Superior temporal gyrus (tissue), 1 donor: ENCODE results near the gene EIF2A.
"Not testable (repeated sequence)": the region's sequence is repeated elsewhere in the genome, so short reads cannot be mapped to it uniquely, and the experiment has no call there.

Experiments
- DNase-seq: peaks from one replicate; pipeline ENCODE4 v3.0.0-alpha.2; 2016; ENCODE audit errors: extremely low spot score

The EIF2A gene

DNA sequence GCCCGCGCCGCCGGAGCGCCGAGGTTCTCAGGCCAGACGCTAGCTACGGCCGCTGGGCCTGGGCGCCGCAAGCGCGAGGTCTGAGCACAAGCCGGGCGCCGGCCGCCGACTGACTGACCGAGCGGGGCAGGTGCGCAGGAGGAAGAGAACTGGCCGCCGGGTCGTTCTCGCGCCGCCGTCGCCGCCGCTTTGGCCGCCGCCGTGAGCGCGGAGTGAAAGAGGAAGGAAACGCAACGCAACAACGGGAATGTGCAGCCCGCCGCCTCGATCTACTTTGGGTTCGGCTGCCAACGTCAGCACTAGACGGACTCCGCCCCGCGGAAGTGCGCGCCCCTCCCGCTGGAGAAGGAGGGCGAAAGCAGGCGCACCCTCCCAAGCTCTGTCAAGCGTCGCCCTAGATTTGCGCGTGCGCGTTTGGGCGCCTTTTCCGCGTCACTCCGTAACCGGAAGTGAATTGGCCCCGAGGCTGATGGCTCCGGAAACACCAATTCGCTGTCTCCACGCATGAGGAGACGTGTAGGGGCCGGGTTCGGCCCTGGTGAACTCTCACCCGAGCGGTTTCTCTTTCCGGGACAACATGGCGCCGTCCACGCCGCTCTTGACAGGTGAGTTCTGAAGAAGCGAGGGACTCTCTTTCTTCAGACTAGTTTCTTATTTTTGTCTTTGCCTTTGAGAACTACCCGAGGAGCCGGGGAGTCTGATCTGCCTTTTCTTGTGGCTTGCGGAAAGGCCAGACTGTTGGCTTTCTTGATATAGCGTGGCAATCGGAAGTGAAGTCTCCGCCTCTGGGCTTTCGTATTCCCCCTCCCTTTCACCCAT, at the start of gene EIF2A, which contains the start of gene SERP1:
TSS of gene EIF2A (plus strand) at position 562 of the 819 bp plus-strand sequence. CDS start at position 578, 16 bp downstream.
TSS of gene SERP1 (minus strand) at position 271 of the 819 bp plus-strand sequence. CDS start 361 bp downstream, outside the sequence.
- DNase-seq = peak; percentile 100

DNA sequence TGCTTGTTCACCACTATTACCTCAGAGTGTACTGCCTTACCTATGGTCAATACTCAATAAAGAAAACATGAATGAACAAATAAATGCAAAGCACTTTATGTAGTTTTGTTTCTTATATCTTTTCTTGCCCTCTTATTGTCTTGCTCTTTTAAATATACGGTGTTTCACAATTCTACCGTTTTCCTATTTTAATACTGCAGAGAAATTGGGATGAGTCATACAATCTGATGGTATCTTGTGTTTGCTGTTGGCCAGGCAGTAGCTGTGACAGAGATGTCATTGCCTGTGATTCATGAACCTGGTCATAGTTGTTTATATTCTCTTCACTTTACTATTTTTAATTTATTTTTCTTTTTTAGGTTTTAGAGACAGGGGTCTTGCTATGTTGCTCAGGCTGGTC, 48.6 kb upstream of the EIF2A start:
- DNase-seq = no peak

DNA sequence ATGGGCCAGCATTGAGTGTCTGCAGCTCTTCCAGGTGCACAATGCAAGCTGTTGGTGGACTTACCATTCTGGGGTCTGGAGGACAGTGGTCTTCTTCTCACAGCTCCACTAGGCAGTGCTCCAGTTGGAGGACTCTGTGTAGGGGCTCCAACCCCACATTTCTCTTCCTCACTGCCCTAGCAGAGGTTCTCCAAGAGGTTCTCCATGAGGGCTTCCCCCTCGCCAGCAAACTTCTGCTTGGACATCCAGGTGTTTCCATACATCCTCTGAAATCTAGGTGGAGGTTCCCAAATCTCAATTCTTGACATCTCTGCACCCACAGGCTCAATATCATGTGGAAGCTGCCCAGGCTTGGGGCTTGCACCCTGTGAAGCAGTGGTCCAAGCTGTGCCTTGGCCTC, 45.6 kb upstream of the EIF2A start:
- not testable (repeated sequence) for DNase-seq

GRCh38 chr3:150503402-150504099, 43.0 kb upstream of the EIF2A start:
- DNase-seq = no peak

DNA sequence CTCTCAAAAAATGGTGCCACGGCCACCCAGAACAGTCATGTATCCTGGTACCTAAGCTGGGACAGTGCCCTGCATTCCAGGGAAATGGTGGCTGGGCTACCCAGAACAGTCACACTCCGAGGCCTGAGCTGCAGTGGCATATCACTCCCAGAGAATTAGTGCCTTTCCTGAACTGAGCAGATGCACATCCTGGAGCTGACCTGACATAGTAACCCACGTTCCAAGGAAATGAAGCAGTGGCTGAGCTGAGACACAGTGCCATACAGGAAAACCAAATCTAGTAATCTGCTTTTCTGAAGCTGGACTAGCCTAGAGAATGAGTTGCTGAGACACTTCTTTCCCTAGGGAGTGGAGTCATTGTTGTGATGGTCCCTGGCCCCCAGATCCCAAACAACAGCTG, 42.1 kb upstream of the EIF2A start:
- no peak for DNase-seq

- DNase-seq = no peak
Measured at GRCh38 chr3:150508401-150508800, 38.2 kb upstream of the EIF2A start.

GRCh38 chr3:150509780-150510179, 36.8 kb upstream of the EIF2A start:
- no peak for DNase-seq

- DNase-seq = no peak
Measured at GRCh38 chr3:150511122-150511821, 35.3 kb upstream of the EIF2A start.

- DNase-seq = no peak
Measured at GRCh38 chr3:150515210-150515609, 31.4 kb upstream of the EIF2A start.

DNA sequence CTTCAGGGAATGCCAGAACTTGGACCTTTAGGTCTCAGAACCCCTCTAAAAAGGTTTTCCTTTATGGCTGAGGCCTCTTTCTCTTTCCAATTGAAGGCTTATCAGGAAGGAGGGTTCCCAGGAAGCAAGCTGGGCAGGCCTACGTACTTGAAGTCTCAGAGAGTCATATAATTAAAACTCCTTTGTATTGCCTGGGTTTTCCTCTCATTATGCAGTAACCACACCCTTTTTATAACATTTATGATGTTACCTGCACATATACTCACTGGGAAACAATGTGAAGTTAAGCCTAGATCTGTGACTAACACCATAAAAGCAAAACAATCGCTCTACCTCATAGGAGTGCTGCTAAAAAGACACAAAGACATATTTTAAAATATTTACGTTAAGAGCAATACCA, 27.6 kb upstream of the EIF2A start:
- DNase-seq = no peak

GRCh38 chr3:150520408-150520807, 26.2 kb upstream of the EIF2A start:
- DNase-seq = no peak

DNA sequence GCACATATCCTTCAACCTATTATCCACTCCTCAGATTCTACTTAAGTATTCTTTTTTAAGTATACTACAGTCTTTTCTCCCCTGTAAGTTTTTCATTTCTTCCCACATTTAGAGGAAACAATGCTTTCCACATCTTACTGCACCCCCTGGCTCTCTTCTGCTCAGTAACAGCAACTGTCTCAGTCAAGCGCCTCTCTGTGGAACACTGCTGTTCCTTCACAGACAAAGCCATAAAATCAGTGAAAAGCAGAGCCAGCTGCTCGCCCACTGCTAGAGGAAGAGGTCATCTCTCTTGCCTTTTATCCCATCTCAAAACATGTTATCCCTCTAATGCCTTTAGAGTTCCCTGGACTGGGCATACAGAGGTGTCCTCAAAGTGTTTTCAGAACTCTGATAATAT, 25.1 kb upstream of the EIF2A start:
- DNase-seq = no peak

DNA sequence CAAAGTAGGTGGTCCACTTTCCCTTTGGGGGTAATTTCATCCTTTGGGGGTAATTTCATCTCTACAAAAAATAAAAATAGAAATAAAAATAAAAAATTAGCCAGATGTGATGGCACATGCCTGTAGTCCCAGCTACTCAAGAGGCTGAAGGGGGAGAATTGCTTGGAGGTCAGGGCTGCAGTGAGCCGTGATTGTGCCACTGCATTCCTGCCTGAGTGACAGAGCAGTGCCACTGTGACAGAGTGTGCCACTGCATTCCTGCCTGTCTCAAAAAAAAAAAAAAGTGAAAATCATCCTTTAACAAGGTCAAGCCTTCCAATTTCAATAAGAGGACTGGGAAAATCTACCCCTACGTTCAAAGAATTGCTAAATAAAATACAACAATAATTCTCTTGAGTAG, 23.0 kb upstream of the EIF2A start:
- DNase-seq = no peak

DNA sequence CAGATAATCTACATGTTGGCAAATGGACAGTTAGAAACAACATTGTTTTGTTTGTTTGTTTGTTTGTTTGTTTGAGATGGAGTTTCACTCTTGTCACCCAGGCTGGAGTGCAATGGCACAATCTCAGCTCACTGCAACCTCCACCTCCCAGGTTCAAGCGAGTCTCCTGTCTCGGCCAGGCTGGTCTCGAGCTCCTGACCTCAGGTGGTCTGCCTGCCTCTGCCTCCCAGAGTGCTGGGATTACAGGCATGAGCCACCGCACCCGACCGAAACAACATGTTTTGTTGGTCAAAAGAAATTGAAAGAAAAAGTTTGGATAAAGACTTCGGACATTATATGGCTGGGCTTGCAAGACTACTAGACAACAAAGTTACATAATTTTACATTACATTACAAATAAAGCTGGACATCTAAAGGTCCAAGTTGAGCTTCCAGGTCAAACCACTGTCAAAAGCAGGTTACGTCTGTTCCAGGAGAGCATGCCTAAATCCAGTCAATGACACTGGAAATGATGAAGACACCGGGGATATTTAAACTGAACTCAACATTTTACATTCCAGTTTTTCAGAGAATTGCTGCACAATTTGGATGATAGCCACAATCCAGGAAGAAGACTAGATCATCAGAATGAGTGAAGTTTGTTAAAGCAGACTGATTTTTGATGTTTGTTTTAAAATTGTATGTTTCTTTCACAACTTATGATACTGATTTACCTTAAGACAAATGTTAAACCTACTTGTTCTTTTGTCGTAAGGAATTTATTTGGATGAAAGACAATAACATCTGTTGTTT, 18.9 kb upstream of the EIF2A start:
- no peak for DNase-seq

GRCh38 chr3:150528354-150528797, 18.2 kb upstream of the EIF2A start:
- DNase-seq = peak; percentile 57

- no peak for DNase-seq
Measured at GRCh38 chr3:150531775-150532174, 14.8 kb upstream of the EIF2A start.

GRCh38 chr3:150535204-150535603, 11.4 kb upstream of the EIF2A start:
- DNase-seq = no peak

GRCh38 chr3:150538324-150539208, 8.0 kb upstream of the EIF2A start:
- DNase-seq = no peak

DNA sequence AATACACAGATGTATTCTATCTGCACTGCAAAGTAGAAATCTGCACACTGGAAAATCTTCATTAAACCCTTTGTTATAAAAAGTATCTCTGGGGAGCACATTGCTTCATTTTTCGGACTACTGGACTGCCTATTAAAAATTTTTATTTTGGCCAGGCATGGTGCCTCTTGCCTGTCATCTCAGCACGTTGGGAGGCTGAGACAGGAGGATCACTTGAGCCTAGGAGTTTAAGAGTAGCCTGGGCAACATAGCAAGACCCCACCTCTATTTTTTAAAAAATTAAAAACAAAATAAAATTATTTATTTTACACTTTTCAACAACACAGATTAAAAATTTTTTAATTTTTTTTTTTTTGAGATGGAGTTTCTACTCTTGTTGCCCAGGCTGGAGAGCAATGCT, 6.3 kb upstream of the EIF2A start:
- DNase-seq = no peak

DNA sequence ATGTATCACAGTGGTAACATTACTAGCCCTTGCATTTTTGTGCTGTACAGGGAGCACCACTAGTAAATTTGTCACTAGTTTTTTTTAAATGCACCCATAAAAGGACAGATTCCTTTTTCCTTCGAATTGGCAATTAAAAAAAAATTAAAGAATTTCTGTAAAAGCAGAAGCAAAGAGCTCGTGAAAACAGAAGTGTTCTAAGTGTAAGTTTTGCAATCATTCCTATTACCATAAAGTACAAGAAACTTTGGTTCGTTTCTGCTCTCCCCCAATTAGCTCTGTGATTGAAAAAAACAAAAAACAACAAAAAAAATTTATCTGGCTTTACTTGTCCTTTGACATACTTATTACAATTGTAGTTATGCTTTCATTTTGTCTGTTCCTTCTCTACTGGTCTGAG, 5.6 kb upstream of the EIF2A start:
- no peak for DNase-seq

DNA sequence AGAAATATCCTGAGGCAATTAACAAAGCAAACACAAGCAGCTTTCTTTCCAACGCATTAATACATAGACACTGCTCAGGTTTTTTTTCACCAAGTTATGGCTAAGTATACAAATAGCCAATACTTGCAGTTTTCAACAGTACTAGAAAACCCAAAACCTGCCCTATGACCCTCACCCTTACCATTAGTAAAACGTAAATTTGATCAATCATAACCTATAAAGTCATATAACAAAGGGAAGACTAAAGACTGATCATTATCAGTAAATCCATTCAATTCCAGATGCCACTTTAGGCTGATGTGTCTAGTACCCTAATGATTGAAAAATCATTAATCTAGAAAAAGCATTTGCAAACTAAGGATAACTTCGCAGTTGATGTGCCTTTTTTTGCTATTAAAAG, 3.5 kb upstream of the EIF2A start:
- DNase-seq = no peak
